Measurements from ENCODE around the gene TXNDC11. TPM values are rescaled to one million over a fixed set of nuclear protein-coding genes. Genes with fewer than 3 reads are reported as not detected.

The TXNDC11 gene
- polyA plus RNA-seq, 1 experiment, result 35.8 TPM

GRCh38 chr16:11779074-11779473, 36.4 kb upstream of the TXNDC11 start:
- POLR2A ChIA-PET, result no interaction called here
- TF ChIP-seq CTCF (IDR thresholded peaks at IDR 0.05; ENCODE audit: low read depth, low read length), result no peak
- no peak overlapping the region for H3K27ac ChIP-seq (ENCODE audit: low read depth, low read length)
- H3K9me3 ChIP-seq (ENCODE audit: control insufficient read depth, insufficient read depth, low read length), result no peaks in the 10 kb centered on the region
- H3K4me3 ChIP-seq (ENCODE audit: low read depth, low read length), result no peak overlapping the region
- no peak for DNase-seq (ENCODE audit: low read depth, low spot score)
- CTCF ChIA-PET, result interaction anchor here (0.6 to 2.3 kb wide), 3 partner anchors 18 to 369 kb away, joined by 3 to 12 read pairs (median 4); partner anchors contain the start of gene ZC3H7A
- H3K27me3 ChIP-seq (ENCODE audit: control insufficient read depth, insufficient read depth, low read length), result no peaks in the 10 kb centered on the region

GRCh38 chr16:11774065-11774626, 31.5 kb upstream of the TXNDC11 start:
- Histone ChIP-seq H3K27me3 (ENCODE audit: control insufficient read depth, insufficient read depth, low read length) (no peaks in the 10 kb centered on the region), H3K9me3 (ENCODE audit: control insufficient read depth, insufficient read depth, low read length) (no peaks in the 10 kb centered on the region), H3K27ac (ENCODE audit: low read depth, low read length) (no peak overlapping the region), H3K4me3 (ENCODE audit: low read depth, low read length) (no peak overlapping the region)
- ChIA-PET CTCF (no interaction called here), POLR2A (no interaction called here)
- no peak for DNase-seq (ENCODE audit: low read depth, low spot score)
- TF ChIP-seq CTCF (IDR thresholded peaks at IDR 0.05; ENCODE audit: low read depth, low read length), result no peak

- H3K27me3 ChIP-seq (ENCODE audit: control insufficient read depth, insufficient read depth, low read length), result no peaks in the 10 kb centered on the region
- H3K27ac ChIP-seq (ENCODE audit: low read depth, low read length), result no peak overlapping the region
- no peak overlapping the region for H3K4me3 ChIP-seq (ENCODE audit: low read depth, low read length)
- no peaks in the 10 kb centered on the region for H3K9me3 ChIP-seq (ENCODE audit: control insufficient read depth, insufficient read depth, low read length)
- ChIA-PET POLR2A (no interaction called here), CTCF (no interaction called here)
- no peak for TF ChIP-seq CTCF (IDR thresholded peaks at IDR 0.05; ENCODE audit: low read depth, low read length)
- no peak for DNase-seq (ENCODE audit: low read depth, low spot score)
These were observed 26.2 kb upstream of the TXNDC11 start for GRCh38 chr16:11768849-11769248.

- POLR2A ChIA-PET, result no interaction called here
- TF ChIP-seq CTCF (IDR thresholded peaks at IDR 0.05; ENCODE audit: low read depth, low read length), result no peak
- no peak for DNase-seq (ENCODE audit: low read depth, low spot score)
- Histone ChIP-seq H3K27ac (ENCODE audit: low read depth, low read length) (no peak overlapping the region), H3K9me3 (ENCODE audit: control insufficient read depth, insufficient read depth, low read length) (no peaks in the 10 kb centered on the region), H3K27me3 (ENCODE audit: control insufficient read depth, insufficient read depth, low read length) (no peaks in the 10 kb centered on the region), H3K4me3 (ENCODE audit: low read depth, low read length) (no peak overlapping the region)
- CTCF ChIA-PET, result no interaction called here
These were observed 19.8 kb upstream of the TXNDC11 start for GRCh38 chr16:11762431-11762830.

GRCh38 chr16:11759997-11760396, 17.3 kb upstream of the TXNDC11 start:
- CTCF ChIA-PET, result interaction anchor here (0.6 to 1.6 kb wide), 5 partner anchors 17 to 312 kb away, joined by 3 to 12 read pairs (median 3); partner anchors contain the start of genes TXNDC11 and ZC3H7A
- POLR2A ChIA-PET, result no interaction called here
- no peak for DNase-seq (ENCODE audit: low read depth, low spot score)
- Histone ChIP-seq H3K9me3 (ENCODE audit: control insufficient read depth, insufficient read depth, low read length) (no peaks in the 10 kb centered on the region), H3K4me3 (ENCODE audit: low read depth, low read length) (no peak overlapping the region), H3K27me3 (ENCODE audit: control insufficient read depth, insufficient read depth, low read length) (no peaks in the 10 kb centered on the region), H3K27ac (ENCODE audit: low read depth, low read length) (no peak overlapping the region)
- TF ChIP-seq CTCF (IDR thresholded peaks at IDR 0.05; ENCODE audit: low read depth, low read length), result no peak
